Measurements from ENCODE around the gene UAP1L1.
"Not testable (repeated sequence)": the region's sequence is repeated elsewhere in the genome, so short reads cannot be mapped to it uniquely, and the experiment has no call there.

The UAP1L1 gene

GRCh38 chr9:137077010-137077747 is at the start of gene UAP1L1:
TSS of gene UAP1L1 (plus strand) at chr9:137077517. CDS start at chr9:137077533, 16 bp downstream.
- DNase-seq: no peak

- peak; percentile 16 for DNase-seq
These were observed 48.9 kb upstream of the UAP1L1 start for GRCh38 chr9:137028263-137029057.

GRCh38 chr9:137029058-137029936 is 48.0 kb upstream of the UAP1L1 start:
- peak; percentile 19 for DNase-seq

GRCh38 chr9:137030006-137030405 is 47.3 kb upstream of the UAP1L1 start:
- no peak for DNase-seq

- DNase-seq: no peak
These were observed 46.5 kb upstream of the UAP1L1 start for GRCh38 chr9:137030538-137031527.

- no peak for DNase-seq
These were observed 45.2 kb upstream of the UAP1L1 start, which contains the start of gene FUT7 for GRCh38 chr9:137031904-137032640. TSS of gene FUT7 (minus strand) at chr9:137032088. CDS start at chr9:137031991, 97 bp downstream.

GRCh38 chr9:137032858-137033257 is 44.5 kb upstream of the UAP1L1 start:
- no peak for DNase-seq

- not testable (repeated sequence) for DNase-seq
These were observed 43.8 kb upstream of the UAP1L1 start for GRCh38 chr9:137033481-137033880.

- DNase-seq: no peak
These were observed 43.1 kb upstream of the UAP1L1 start for GRCh38 chr9:137034039-137034708.

- peak; percentile 70 for DNase-seq
These were observed 42.4 kb upstream of the UAP1L1 start for GRCh38 chr9:137034709-137035506.

- no peak for DNase-seq
These were observed 41.8 kb upstream of the UAP1L1 start for GRCh38 chr9:137035507-137035834.

GRCh38 chr9:137035937-137036336 is 41.4 kb upstream of the UAP1L1 start:
- DNase-seq: no peak

- no peak for DNase-seq
These were observed 40.3 kb upstream of the UAP1L1 start for GRCh38 chr9:137037035-137037434.

- no peak for DNase-seq
These were observed 39.8 kb upstream of the UAP1L1 start for GRCh38 chr9:137037483-137037882.

- DNase-seq: no peak
These were observed 38.4 kb upstream of the UAP1L1 start for GRCh38 chr9:137038916-137039315.

GRCh38 chr9:137039611-137040366 is 37.5 kb upstream of the UAP1L1 start:
- DNase-seq: no peak

GRCh38 chr9:137040568-137040967 is 36.7 kb upstream of the UAP1L1 start:
- DNase-seq: no peak

GRCh38 chr9:137041124-137041523 is 36.2 kb upstream of the UAP1L1 start:
- no peak for DNase-seq

Data from DMS79 (cell line).